ENCODE results near the gene PRAMEF2.
"Not testable (repeated sequence)": the region's sequence is repeated elsewhere in the genome, so short reads cannot be mapped to it uniquely, and the experiment has no call there.

Gene PRAMEF2

GRCh38 chr1:12899186-12899585 lies 42.3 kb downstream of the PRAMEF2 start:
- DNase-seq (ENCODE audit: extremely low spot score); CTCF ChIA-PET; POLR2A ChIA-PET: not testable (repeated sequence)

GRCh38 chr1:12903793-12904572 lies 47.1 kb downstream of the PRAMEF2 start:
- POLR2A ChIA-PET; DNase-seq (ENCODE audit: extremely low spot score); CTCF ChIA-PET: not testable (repeated sequence)
